ENCODE measurements around the gene ZNF775. TPM values are rescaled to one million over a fixed set of nuclear protein-coding genes. Genes with fewer than 3 reads are reported as not detected.
A peak's percentile ranks its signal among the peaks of the same experiment; 100 is the strongest.

Gene ZNF775
- total RNA-seq, 1 donor from 2014 or later: 3.0 TPM

- H3K36me3 ChIP-seq: no peaks in the 10 kb centered on the region
- H3K27me3 Mint-ChIP-seq (ENCODE audit: insufficient read depth, low read depth): peaks cover 2% of the 10 kb centered on the region
- no peak overlapping the region for H3K4me3 ChIP-seq
- no peak for DNase-seq (ENCODE audit: low spot score)
- peaks cover 43% of the 10 kb centered on the region for H3K4me1 ChIP-seq
- H3K9ac ChIP-seq: no peak overlapping the region
- TF ChIP-seq EZH2phosphoT487 (IDR thresholded peaks at IDR 0.05) (no peak), EZH2 (IDR thresholded peaks at IDR 0.05) (no peak)
- TF ChIP-seq, protein P1, sequence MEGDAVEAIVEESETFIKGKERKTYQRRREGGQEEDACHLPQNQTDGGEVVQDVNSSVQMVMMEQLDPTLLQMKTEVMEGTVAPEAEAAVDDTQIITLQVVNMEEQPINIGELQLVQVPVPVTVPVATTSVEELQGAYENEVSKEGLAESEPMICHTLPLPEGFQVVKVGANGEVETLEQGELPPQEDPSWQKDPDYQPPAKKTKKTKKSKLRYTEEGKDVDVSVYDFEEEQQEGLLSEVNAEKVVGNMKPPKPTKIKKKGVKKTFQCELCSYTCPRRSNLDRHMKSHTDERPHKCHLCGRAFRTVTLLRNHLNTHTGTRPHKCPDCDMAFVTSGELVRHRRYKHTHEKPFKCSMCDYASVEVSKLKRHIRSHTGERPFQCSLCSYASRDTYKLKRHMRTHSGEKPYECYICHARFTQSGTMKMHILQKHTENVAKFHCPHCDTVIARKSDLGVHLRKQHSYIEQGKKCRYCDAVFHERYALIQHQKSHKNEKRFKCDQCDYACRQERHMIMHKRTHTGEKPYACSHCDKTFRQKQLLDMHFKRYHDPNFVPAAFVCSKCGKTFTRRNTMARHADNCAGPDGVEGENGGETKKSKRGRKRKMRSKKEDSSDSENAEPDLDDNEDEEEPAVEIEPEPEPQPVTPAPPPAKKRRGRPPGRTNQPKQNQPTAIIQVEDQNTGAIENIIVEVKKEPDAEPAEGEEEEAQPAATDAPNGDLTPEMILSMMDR (IDR thresholded peaks at IDR 0.05): no peak
- peaks cover 16% of the 10 kb centered on the region for H3K36me3 Mint-ChIP-seq
- no peak overlapping the region for H3K4me2 ChIP-seq
- H3K9me3 ChIP-seq (ENCODE audit: low read depth): no peaks in the 10 kb centered on the region
- peaks cover 20% of the 10 kb centered on the region for H3F3A ChIP-seq (ENCODE audit: low read depth)
- H3K79me2 ChIP-seq (ENCODE audit: low read depth): peaks cover 41% of the 10 kb centered on the region
- H3K4me3 Mint-ChIP-seq: no peak overlapping the region
- no peak overlapping the region for H3K27ac ChIP-seq
- H3K4me1 Mint-ChIP-seq: peaks cover 61% of the 10 kb centered on the region
- H3K9me3 Mint-ChIP-seq: no peaks in the 10 kb centered on the region
- H3K27ac Mint-ChIP-seq: no peak overlapping the region
- no peak overlapping the region for H2AFZ ChIP-seq (replicated peaks)
- no peaks in the 10 kb centered on the region for H3K27me3 ChIP-seq
- H4K20me1 ChIP-seq (ENCODE audit: low read depth): peaks cover 43% of the 10 kb centered on the region
Measured at GRCh38 chr7:150396851-150397260, 17.7 kb downstream of the ZNF775 start.

DNA sequence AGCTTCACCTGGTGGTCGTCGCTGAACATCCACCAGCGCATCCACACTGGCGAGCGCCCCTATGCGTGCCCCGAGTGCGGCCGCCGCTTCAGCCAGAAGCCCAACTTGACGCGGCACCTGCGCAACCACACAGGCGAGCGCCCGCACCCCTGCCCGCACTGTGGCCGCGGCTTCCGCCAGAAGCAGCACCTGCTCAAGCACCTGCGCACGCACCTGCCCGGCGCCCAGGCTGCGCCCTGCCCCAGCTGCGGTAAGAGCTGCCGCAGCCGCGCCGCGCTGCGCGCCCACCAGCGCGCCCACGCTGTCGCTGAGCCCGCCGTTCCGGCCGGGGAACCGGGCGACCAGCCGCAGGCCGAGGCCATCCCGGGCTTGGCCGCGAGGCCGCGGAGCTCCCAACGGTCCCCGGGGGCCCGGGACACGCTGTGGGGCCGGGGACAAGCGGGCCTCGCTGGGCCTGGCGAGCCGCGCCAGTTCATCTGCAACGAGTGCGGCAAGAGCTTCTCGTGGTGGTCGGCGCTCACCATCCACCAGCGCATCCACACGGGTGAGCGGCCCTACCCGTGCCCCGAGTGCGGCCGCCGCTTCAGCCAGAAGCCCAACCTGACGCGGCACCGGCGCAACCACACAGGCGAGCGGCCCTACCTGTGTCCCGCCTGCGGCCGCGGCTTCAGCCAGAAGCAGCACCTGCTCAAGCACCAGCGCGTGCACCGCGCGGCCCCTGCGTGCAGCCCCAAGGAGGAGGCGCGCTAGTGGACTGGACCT, 18.4 kb downstream of the ZNF775 start:
- no peaks in the 10 kb centered on the region for H3K9me3 Mint-ChIP-seq
- H3K79me2 ChIP-seq (ENCODE audit: low read depth): peaks cover 35% of the 10 kb centered on the region
- no peak for DNase-seq (ENCODE audit: low spot score)

GRCh38 chr7:150398108-150398964, 19.2 kb downstream of the ZNF775 start:
- no peak overlapping the region for H3K27ac ChIP-seq
- DNase-seq (ENCODE audit: low spot score): no peak

More for the DNA sequence above, 18.4 kb downstream of the ZNF775 start:
- peaks cover 68% of the 10 kb centered on the region for H3K4me1 Mint-ChIP-seq
- H3K4me3 ChIP-seq: no peak overlapping the region
- no peak overlapping the region for H3K27ac ChIP-seq
- H3K27me3 ChIP-seq: no peaks in the 10 kb centered on the region
- peaks cover 27% of the 10 kb centered on the region for H3F3A ChIP-seq (ENCODE audit: low read depth)
- no peak for TF ChIP-seq EZH2phosphoT487 (IDR thresholded peaks at IDR 0.05)
- no peak for TF ChIP-seq EZH2 (IDR thresholded peaks at IDR 0.05)
- TF ChIP-seq, protein P1 (IDR thresholded peaks at IDR 0.05): no peak
- peaks cover 2% of the 10 kb centered on the region for H3K27me3 Mint-ChIP-seq (ENCODE audit: insufficient read depth, low read depth)
- peaks cover 40% of the 10 kb centered on the region for H4K20me1 ChIP-seq (ENCODE audit: low read depth)
- H3K9ac ChIP-seq: no peak overlapping the region
- H3K4me3 Mint-ChIP-seq: no peak overlapping the region
- H3K27ac Mint-ChIP-seq: no peak overlapping the region
- no peak overlapping the region for H2AFZ ChIP-seq (replicated peaks)
- no peaks in the 10 kb centered on the region for H3K36me3 ChIP-seq
- H3K4me1 ChIP-seq: peaks cover 50% of the 10 kb centered on the region
- no peak overlapping the region for H3K4me2 ChIP-seq
- no peaks in the 10 kb centered on the region for H3K9me3 ChIP-seq (ENCODE audit: low read depth)
- peaks cover 16% of the 10 kb centered on the region for H3K36me3 Mint-ChIP-seq

More at GRCh38 chr7:150398108-150398964, 19.2 kb downstream of the ZNF775 start:
- H4K20me1 ChIP-seq (ENCODE audit: low read depth): peaks cover 32% of the 10 kb centered on the region
- H3K4me1 ChIP-seq: peaks cover 58% of the 10 kb centered on the region
- H3K9me3 ChIP-seq (ENCODE audit: low read depth): no peaks in the 10 kb centered on the region
- H3K4me2 ChIP-seq: no peak overlapping the region
- H3K4me3 ChIP-seq: no peak overlapping the region
- Mint-ChIP-seq H3K4me1 (peaks cover 71% of the 10 kb centered on the region), H3K27ac (no peak overlapping the region), H3K4me3 (peak overlapping the region; percentile 30), H3K27me3 (ENCODE audit: insufficient read depth, low read depth) (peaks cover 2% of the 10 kb centered on the region), H3K36me3 (peaks cover 11% of the 10 kb centered on the region), H3K9me3 (no peaks in the 10 kb centered on the region)
- peaks cover 27% of the 10 kb centered on the region for H3K79me2 ChIP-seq (ENCODE audit: low read depth)
- peaks cover 30% of the 10 kb centered on the region for H3F3A ChIP-seq (ENCODE audit: low read depth)
- TF ChIP-seq, protein P1 (IDR thresholded peaks at IDR 0.05): no peak
- TF ChIP-seq EZH2 (IDR thresholded peaks at IDR 0.05) (no peak), EZH2phosphoT487 (IDR thresholded peaks at IDR 0.05) (no peak)
- no peak overlapping the region for H3K9ac ChIP-seq
- H3K27me3 ChIP-seq: no peaks in the 10 kb centered on the region
- H2AFZ ChIP-seq (replicated peaks): no peak overlapping the region
- no peaks in the 10 kb centered on the region for H3K36me3 ChIP-seq
